ENCODE measurements around the gene MYOF.

- peak; percentile 35; the same call in 1 of the 2 replicates for TF ChIP-seq GATA2 (IDR thresholded peaks at IDR 0.05; ENCODE audit: low read depth, low read length)
- TF ChIP-seq GATA3 (IDR thresholded peaks at IDR 0.05; ENCODE audit: low read depth, low read length), result no peak
Observed at GRCh38 chr10:93495654-93496321, 13.7 kb upstream of the MYOF start.
